Osteocyte (in vitro differentiated cells): ENCODE measurements around the gene LYZ. TPM values are rescaled to one million over a fixed set of nuclear protein-coding genes. Genes with fewer than 3 reads are reported as not detected.

Experiments
- DNase-seq: peaks from one replicate; pipeline ENCODE4 v3.0.0; 2021; ENCODE audit warnings: mixed read lengths; ENCODE audit not compliant: unreplicated experiment; ENCODE audit errors: extremely low spot score
- H3K27ac Mint-ChIP-seq: one replicate; pipeline ENCODE4 v1.8.0; 2021; ENCODE audit warnings: mild to moderate bottlenecking, mixed read lengths; ENCODE audit not compliant: unreplicated experiment
- H3K27me3 Mint-ChIP-seq: one replicate; pipeline ENCODE4 v1.8.0; 2021; ENCODE audit warnings: mixed read lengths; ENCODE audit not compliant: unreplicated experiment
- H3K36me3 Mint-ChIP-seq: one replicate; pipeline ENCODE4 v1.8.0; 2021; ENCODE audit warnings: mixed read lengths; ENCODE audit not compliant: unreplicated experiment
- H3K4me1 Mint-ChIP-seq: one replicate; pipeline ENCODE4 v1.8.0; 2021; ENCODE audit warnings: mixed read lengths; ENCODE audit not compliant: unreplicated experiment
- H3K4me3 Mint-ChIP-seq: one replicate; pipeline ENCODE4 v1.8.0; 2021; ENCODE audit warnings: mild to moderate bottlenecking, moderate library complexity, mixed read lengths; ENCODE audit not compliant: unreplicated experiment
- H3K9me3 Mint-ChIP-seq: one replicate; pipeline ENCODE4 v1.8.0; 2021; ENCODE audit warnings: mixed read lengths; ENCODE audit not compliant: unreplicated experiment
- CTCF ChIP-seq: fragments of 200-600 bp; sonication (generic); IDR thresholded peaks from 2 replicates; pipeline ENCODE4 v1.5.0; 2021; ENCODE audit warnings: antibody characterized with exemption, mild to moderate bottlenecking, moderate library complexity
- total RNA-seq: library from RNA; stranded (reverse); gene quantifications from 2 replicates; pipeline ENCODE4 v1.2.1, GENCODE V29; 2021

LYZ gene
- total RNA-seq, 1 donor from 2014 or later: 0.21 TPM

- Mint-ChIP-seq H3K9me3 (no peaks in the 10 kb centered on the region), H3K4me3 (no peak overlapping the region), H3K27ac (no peak overlapping the region), H3K36me3 (peaks cover 26% of the 10 kb centered on the region), H3K4me1 (no peaks in the 10 kb centered on the region), H3K27me3 (no peaks in the 10 kb centered on the region)
- no peak for TF ChIP-seq CTCF
- DNase-seq: no peak
Measured at GRCh38 chr12:69366796-69367195, 18.6 kb downstream of the LYZ start.

- no peaks in the 10 kb centered on the region for H3K27me3 Mint-ChIP-seq
- no peak for DNase-seq
- H3K4me3 Mint-ChIP-seq: no peak overlapping the region
- H3K9me3 Mint-ChIP-seq: no peaks in the 10 kb centered on the region
- no peaks in the 10 kb centered on the region for H3K4me1 Mint-ChIP-seq
- H3K27ac Mint-ChIP-seq: no peak overlapping the region
- peaks cover 31% of the 10 kb centered on the region for H3K36me3 Mint-ChIP-seq
- TF ChIP-seq CTCF: no peak
Measured at GRCh38 chr12:69368171-69368570, 20.0 kb downstream of the LYZ start.

GRCh38 chr12:69383074-69383473 lies 34.9 kb downstream of the LYZ start:
- Mint-ChIP-seq H3K4me3 (no peak overlapping the region), H3K9me3 (peaks cover under 1% of the 10 kb centered on the region), H3K27ac (no peak overlapping the region), H3K4me1 (peaks cover 6% of the 10 kb centered on the region), H3K36me3 (peaks cover 21% of the 10 kb centered on the region), H3K27me3 (no peaks in the 10 kb centered on the region)
- no peak for TF ChIP-seq CTCF
- no peak for DNase-seq

GRCh38 chr12:69385038-69385437 lies 36.9 kb downstream of the LYZ start:
- no peak overlapping the region for H3K27ac Mint-ChIP-seq
- TF ChIP-seq CTCF: no peak
- H3K4me1 Mint-ChIP-seq: peaks cover 15% of the 10 kb centered on the region
- no peaks in the 10 kb centered on the region for H3K27me3 Mint-ChIP-seq
- no peak overlapping the region for H3K4me3 Mint-ChIP-seq
- H3K9me3 Mint-ChIP-seq: no peaks in the 10 kb centered on the region
- no peak for DNase-seq
- peaks cover 8% of the 10 kb centered on the region for H3K36me3 Mint-ChIP-seq

- Mint-ChIP-seq H3K27ac (no peak overlapping the region), H3K4me1 (peaks cover 20% of the 10 kb centered on the region), H3K36me3 (peaks cover 4% of the 10 kb centered on the region), H3K9me3 (no peaks in the 10 kb centered on the region), H3K4me3 (no peak overlapping the region), H3K27me3 (no peaks in the 10 kb centered on the region)
- no peak for TF ChIP-seq CTCF
- no peak for DNase-seq
Measured at GRCh38 chr12:69386921-69387320, 38.7 kb downstream of the LYZ start.
